Activated T-helper 17 cell treated with anti-CD3 and anti-CD28 coated beads, Interleukin-2, amount 50 U/mL, for 72 hours (primary cell): ENCODE results near the gene PEX11B. TPM values are rescaled to one million over a fixed set of nuclear protein-coding genes. Genes with fewer than 3 reads are reported as not detected.

Source experiments
- ATAC-seq: fragments of 150-1000 bp; cut with Tn5 transposase; replicated peaks from 2 replicates; pipeline ENCODE4 v1.10.0; 2021; ENCODE audit warnings: mild to moderate bottlenecking, moderate library complexity
- H3K27ac Mint-ChIP-seq: one replicate; pipeline ENCODE4 v1.8.0; 2022; ENCODE audit warnings: mixed read lengths
- H3K27me3 Mint-ChIP-seq: one replicate; pipeline ENCODE4 v1.8.0; 2022; ENCODE audit warnings: mixed read lengths
- H3K36me3 Mint-ChIP-seq: one replicate; pipeline ENCODE4 v1.8.0; 2022; ENCODE audit warnings: low read depth, mild to moderate bottlenecking, mixed read lengths
- H3K4me1 Mint-ChIP-seq: one replicate; pipeline ENCODE4 v1.8.0; 2022; ENCODE audit warnings: mixed read lengths
- H3K4me3 Mint-ChIP-seq: one replicate; pipeline ENCODE4 v1.8.0; 2022; ENCODE audit warnings: mild to moderate bottlenecking, mixed read lengths
- H3K9me3 Mint-ChIP-seq: one replicate; pipeline ENCODE4 v1.8.0; 2022; ENCODE audit warnings: mixed read lengths
- total RNA-seq, 2 donors: library from RNA; stranded (reverse); gene quantifications; one replicate each; pipeline ENCODE4 v1.2.3, GENCODE V29; 2022

Gene PEX11B
- total RNA-seq, 2 donors from 2014 or later, result 23.6 to 25.2 TPM

- peaks cover 21% of the 10 kb centered on the region for H3K27me3 Mint-ChIP-seq
- H3K4me1 Mint-ChIP-seq, result peaks cover 10% of the 10 kb centered on the region
- H3K36me3 Mint-ChIP-seq, result no peaks in the 10 kb centered on the region
- no peaks in the 10 kb centered on the region for H3K9me3 Mint-ChIP-seq
- H3K27ac Mint-ChIP-seq, result no peak within 1 kb of the TSS
- H3K4me3 Mint-ChIP-seq, result peak within 1 kb of the TSS; percentile 76
- ATAC-seq, result peak; percentile 100
These were observed 32.7 kb downstream of the PEX11B start, which contains the start of gene ANKRD35 for GRCh38 chr1:145885738-145886287. Gene ANKRD35, minus strand, starts transcription at chr1:145885866. Its CDS starts 108 bp downstream, at chr1:145885758.

- Mint-ChIP-seq H3K4me1 (peaks cover 10% of the 10 kb centered on the region), H3K4me3 (peak overlapping the region; percentile 76), H3K9me3 (no peaks in the 10 kb centered on the region), H3K27me3 (peaks cover 21% of the 10 kb centered on the region), H3K36me3 (no peaks in the 10 kb centered on the region), H3K27ac (no peak overlapping the region)
- no peak for ATAC-seq
These were observed 33.8 kb downstream of the PEX11B start for GRCh38 chr1:145884675-145885074.

GRCh38 chr1:145879775-145880174 lies 38.7 kb downstream of the PEX11B start:
- no peak overlapping the region for H3K27ac Mint-ChIP-seq
- H3K4me3 Mint-ChIP-seq, result no peak overlapping the region
- H3K9me3 Mint-ChIP-seq, result no peaks in the 10 kb centered on the region
- H3K27me3 Mint-ChIP-seq, result peaks cover 16% of the 10 kb centered on the region
- peaks cover 2% of the 10 kb centered on the region for H3K4me1 Mint-ChIP-seq
- ATAC-seq, result no peak
- H3K36me3 Mint-ChIP-seq, result no peaks in the 10 kb centered on the region

- Mint-ChIP-seq H3K27me3 (peaks cover 14% of the 10 kb centered on the region), H3K4me1 (no peaks in the 10 kb centered on the region), H3K27ac (no peak overlapping the region), H3K36me3 (no peaks in the 10 kb centered on the region), H3K4me3 (no peak overlapping the region), H3K9me3 (no peaks in the 10 kb centered on the region)
- ATAC-seq, result no peak
These were observed 39.8 kb downstream of the PEX11B start for GRCh38 chr1:145878724-145879123.

- Mint-ChIP-seq H3K36me3 (no peaks in the 10 kb centered on the region), H3K27ac (no peak overlapping the region), H3K4me1 (no peaks in the 10 kb centered on the region), H3K4me3 (no peak overlapping the region), H3K27me3 (peaks cover 10% of the 10 kb centered on the region), H3K9me3 (no peaks in the 10 kb centered on the region)
- ATAC-seq, result no peak
These were observed 40.5 kb downstream of the PEX11B start for GRCh38 chr1:145877923-145878486.

GRCh38 chr1:145874646-145875045 lies 43.9 kb downstream of the PEX11B start:
- Mint-ChIP-seq H3K27me3 (peaks cover 7% of the 10 kb centered on the region), H3K4me1 (peaks cover 5% of the 10 kb centered on the region), H3K36me3 (no peaks in the 10 kb centered on the region), H3K9me3 (no peaks in the 10 kb centered on the region), H3K4me3 (no peak overlapping the region), H3K27ac (no peak overlapping the region)
- no peak for ATAC-seq

GRCh38 chr1:145871994-145872924 lies 46.3 kb downstream of the PEX11B start:
- Mint-ChIP-seq H3K27ac (peak overlapping the region; percentile 57), H3K9me3 (no peaks in the 10 kb centered on the region), H3K4me3 (peak overlapping the region; percentile 84), H3K4me1 (peaks cover 5% of the 10 kb centered on the region), H3K27me3 (peaks cover 7% of the 10 kb centered on the region), H3K36me3 (no peaks in the 10 kb centered on the region)
- ATAC-seq, result peak; percentile 87

GRCh38 chr1:145868232-145868631 lies 50.3 kb downstream of the PEX11B start:
- H3K36me3 Mint-ChIP-seq, result no peaks in the 10 kb centered on the region
- H3K27ac Mint-ChIP-seq, result no peak overlapping the region
- H3K9me3 Mint-ChIP-seq, result no peaks in the 10 kb centered on the region
- H3K27me3 Mint-ChIP-seq, result peaks cover 4% of the 10 kb centered on the region
- ATAC-seq, result no peak
- H3K4me3 Mint-ChIP-seq, result no peak overlapping the region
- H3K4me1 Mint-ChIP-seq, result peaks cover 5% of the 10 kb centered on the region

GRCh38 chr1:145863282-145864018 lies 55.1 kb downstream of the PEX11B start:
- H3K4me3 Mint-ChIP-seq, result no peak overlapping the region
- H3K27me3 Mint-ChIP-seq, result no peaks in the 10 kb centered on the region
- H3K27ac Mint-ChIP-seq, result no peak overlapping the region
- no peaks in the 10 kb centered on the region for H3K36me3 Mint-ChIP-seq
- no peaks in the 10 kb centered on the region for H3K4me1 Mint-ChIP-seq
- H3K9me3 Mint-ChIP-seq, result no peaks in the 10 kb centered on the region
- ATAC-seq, result no peak

Other genes with a start within 250 kb of the PEX11B start
- gene PDZK1, start 211.3 kb downstream of the PEX11B start, total RNA-seq, result under 1 TPM in 1 of 2 donors, not detected in 1; 0.82 TPM
- not detected for gene CD160, start 199.2 kb downstream of the PEX11B start, total RNA-seq
- gene RNF115, start 94.6 kb downstream of the PEX11B start, total RNA-seq, result 1 to 10 TPM; 7.9 to 9.3 TPM
- gene POLR3C, start 94.5 kb downstream of the PEX11B start, total RNA-seq, result 10 to 100 TPM; 20.4 to 22.2 TPM
- 1 to 10 TPM; 2.3 to 2.7 TPM for gene NUDT17, start 73.1 kb downstream of the PEX11B start, total RNA-seq
- 10 to 100 TPM; 16.3 to 24.6 TPM for gene PIAS3, start 59.6 kb downstream of the PEX11B start, total RNA-seq
- gene ANKRD35, start 32.9 kb downstream of the PEX11B start, total RNA-seq, result under 1 TPM; 0.29 to 0.56 TPM
- 1 to 10 TPM; 1.6 to 2.9 TPM for gene ITGA10, start 8.7 kb downstream of the PEX11B start, total RNA-seq
- 100 to 1,000 TPM; 222 to 275 TPM for gene RBM8A, start 8.8 kb upstream of the PEX11B start, total RNA-seq
- gene LIX1L, start 39.3 kb upstream of the PEX11B start, total RNA-seq, result 10 to 100 TPM; 43.4 to 61.2 TPM
- 1 to 10 TPM; 4.6 to 4.8 TPM for gene ANKRD34A, start 45.9 kb upstream of the PEX11B start, total RNA-seq
- 10 to 100 TPM; 16.9 to 26.0 TPM for gene POLR3GL, start 46.0 kb upstream of the PEX11B start, total RNA-seq
- 100 to 1,000 TPM in 1 of 2 donors, 10 to 100 TPM in 1; 74.2 to 269 TPM for gene TXNIP, start 77.9 kb upstream of the PEX11B start, total RNA-seq
- not detected for gene HJV, start 103.0 kb upstream of the PEX11B start, total RNA-seq
- gene NBPF10, start 226.1 kb upstream of the PEX11B start, total RNA-seq, result 1 to 10 TPM; 3.1 to 3.4 TPM